Activated CD4-positive, alpha-beta memory T cell treated with anti-CD3 and anti-CD28 coated beads, Interleukin-2, amount 10 ng/mL, durations not matched to agents 7 days and 5 days (primary cell): Measurements from ENCODE around the gene EFCAB5. TPM values are rescaled to one million over a fixed set of nuclear protein-coding genes. Genes with fewer than 3 reads are reported as not detected.
"Not testable (repeated sequence)": the region's sequence is repeated elsewhere in the genome, so short reads cannot be mapped to it uniquely, and the experiment has no call there.

Experiments
- CTCF ChIA-PET: fragments of 350-600 bp; sonication (Branson Sonifier 250); formaldehyde crosslinking; loops from one replicate; lab custom pipeline; 2021; ENCODE audit warnings: antibody characterized with exemption, inconsistent platforms; lab: Charles Lee
- POLR2A ChIA-PET: fragments of 350-600 bp; sonication (Branson Sonifier 250); formaldehyde crosslinking; loops from one replicate; lab custom pipeline; 2021; ENCODE audit warnings: antibody characterized with exemption; lab: Charles Lee
- DNase-seq: peaks from one replicate; pipeline ENCODE4 v3.0.0-alpha.2; 2020
- H3K27ac Mint-ChIP-seq: one replicate; pipeline ENCODE4 v1.8.0; 2021; ENCODE audit warnings: mild to moderate bottlenecking, mixed read lengths
- H3K27me3 Mint-ChIP-seq: one replicate; pipeline ENCODE4 v1.8.0; 2021; ENCODE audit warnings: mixed read lengths
- H3K36me3 Mint-ChIP-seq: one replicate; pipeline ENCODE4 v1.8.0; 2021; ENCODE audit warnings: low read depth, mixed read lengths
- H3K4me1 Mint-ChIP-seq: one replicate; pipeline ENCODE4 v1.8.0; 2021; ENCODE audit warnings: mixed read lengths
- H3K4me3 Mint-ChIP-seq: one replicate; pipeline ENCODE4 v1.8.0; 2021; ENCODE audit warnings: mild to moderate bottlenecking, mixed read lengths
- H3K9me3 Mint-ChIP-seq: one replicate; pipeline ENCODE4 v1.8.0; 2021; ENCODE audit warnings: mixed read lengths
- total RNA-seq, 2 experiments: library from RNA; stranded (reverse); gene quantifications; one replicate each; pipeline ENCODE4 v1.2.3, GENCODE V29; 2021

The EFCAB5 gene
- total RNA-seq = 1 to 10 TPM in 1 of 2 experiments, under 1 TPM in 1; 0.86 to 1.6 TPM

DNA sequence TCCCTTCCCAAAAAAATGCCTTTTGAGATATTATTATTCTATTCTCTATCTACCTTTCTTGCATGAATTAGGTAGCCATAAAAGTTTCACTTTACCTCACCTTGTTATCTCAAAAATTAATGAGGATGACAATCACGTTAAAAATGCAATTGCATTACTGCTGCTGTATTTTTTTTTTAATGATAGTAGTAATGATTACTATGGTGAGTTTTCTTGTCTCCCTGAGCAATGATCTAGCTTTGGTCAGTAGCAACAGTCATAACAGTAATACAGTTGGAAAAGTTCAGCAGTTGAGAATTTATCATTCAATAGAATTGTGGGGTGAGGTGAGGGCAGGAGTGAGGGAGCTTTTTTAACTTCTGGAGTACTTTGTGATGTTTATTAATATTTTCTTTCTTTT lies at the start of gene EFCAB5:
Gene EFCAB5 (plus strand): TSS at position 301 of the 400 bp plus-strand sequence. CDS start 163 bp downstream, outside the sequence.
- Mint-ChIP-seq H3K36me3 (no peaks in the 10 kb centered on the region), H3K27me3 (peaks cover 1% of the 10 kb centered on the region), H3K9me3 (no peaks in the 10 kb centered on the region), H3K4me3 (no peak within 1 kb of the TSS), H3K27ac (no peak within 1 kb of the TSS), H3K4me1 (peaks cover 10% of the 10 kb centered on the region)
- POLR2A ChIA-PET = interaction anchor here (1.5 kb wide), 1 partner anchor 74 kb away, joined by 3 read pairs; no protein-coding TSS in a partner anchor
- CTCF ChIA-PET = interaction anchor here (1.7 kb wide), 1 partner anchor 10 kb away, joined by 11 read pairs; no protein-coding TSS in a partner anchor
- no peak for DNase-seq

DNA sequence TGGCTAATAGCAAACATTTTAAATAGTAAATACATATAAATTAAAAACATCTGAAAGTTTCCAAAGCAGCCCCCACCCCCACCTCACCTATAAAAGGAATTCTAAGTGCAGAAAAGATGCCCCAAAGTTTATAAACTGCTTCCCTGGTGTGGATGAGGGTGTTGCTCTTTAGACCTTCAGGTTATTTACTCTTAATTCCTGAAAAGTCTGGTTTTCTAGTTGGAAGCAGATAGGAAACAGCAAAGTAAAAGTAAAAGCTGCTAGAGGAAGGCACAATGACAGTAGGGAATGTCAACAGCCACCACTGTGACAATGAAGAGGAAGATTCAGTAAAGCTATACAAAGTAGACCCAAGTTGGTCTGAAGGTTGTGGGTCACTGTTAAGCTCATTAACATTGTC lies 49.2 kb upstream of the EFCAB5 start:
- Mint-ChIP-seq H3K4me1 (peaks cover 14% of the 10 kb centered on the region), H3K9me3 (no peaks in the 10 kb centered on the region), H3K27ac (no peak overlapping the region), H3K4me3 (no peak overlapping the region), H3K27me3 (no peaks in the 10 kb centered on the region), H3K36me3 (peaks cover 9% of the 10 kb centered on the region)
- ChIA-PET POLR2A (interaction anchor here (0.7 kb wide), 1 partner anchor 23 kb away, joined by 3 read pairs; no protein-coding TSS in a partner anchor), CTCF (interaction anchor here (1.1 to 1.7 kb wide), 3 partner anchors 39 to 201 kb away, joined by 3 to 6 read pairs (median 4); no protein-coding TSS in a partner anchor)
- no peak for DNase-seq

DNA sequence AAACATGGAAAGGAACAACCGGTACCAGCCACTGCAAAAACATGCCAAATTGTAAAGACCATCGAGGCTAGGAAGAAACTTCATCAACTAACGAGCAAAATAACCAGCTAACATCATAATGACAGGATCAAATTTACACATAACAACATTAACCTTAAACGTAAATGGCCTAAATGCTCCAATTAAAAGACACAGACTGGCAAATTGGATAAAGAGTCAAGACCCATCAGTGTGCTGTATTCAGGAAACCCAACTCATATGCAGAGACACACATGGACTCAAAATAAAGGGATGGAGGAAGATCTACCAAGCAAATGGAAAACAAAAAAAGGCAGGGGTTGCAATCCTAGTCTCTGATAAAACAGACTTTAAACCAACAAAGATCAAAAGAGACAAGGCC lies 44.3 kb upstream of the EFCAB5 start:
- H3K4me3 Mint-ChIP-seq, H3K27ac Mint-ChIP-seq, CTCF ChIA-PET, H3K27me3 Mint-ChIP-seq, H3K9me3 Mint-ChIP-seq, H3K36me3 Mint-ChIP-seq, DNase-seq, POLR2A ChIA-PET: not testable (repeated sequence)
- H3K4me1 Mint-ChIP-seq = peaks cover 12% of the 10 kb centered on the region

DNA sequence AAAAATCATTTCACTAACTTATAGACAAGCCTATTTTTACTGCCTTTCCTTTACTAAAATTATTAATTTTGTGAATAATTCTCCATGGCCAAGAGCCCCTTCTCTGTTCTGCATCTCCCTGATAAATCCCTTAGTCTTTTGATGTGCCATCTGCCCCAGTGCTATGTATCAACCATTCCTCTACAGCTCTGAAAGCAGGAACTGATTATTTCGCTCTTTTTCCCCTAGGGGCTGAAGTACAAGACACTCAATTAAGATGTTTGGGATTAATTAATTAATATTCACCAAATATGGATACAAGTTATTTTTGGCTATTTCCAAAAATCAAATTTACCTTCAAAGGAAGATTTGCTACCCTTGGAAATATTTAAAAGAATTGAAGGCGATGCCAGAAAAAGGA lies 38.0 kb upstream of the EFCAB5 start:
- ChIA-PET CTCF (interaction anchor here (1.2 kb wide), 1 partner anchor 28 kb away, joined by 4 read pairs; no protein-coding TSS in a partner anchor), POLR2A (no interaction called here)
- peaks cover 20% of the 10 kb centered on the region for H3K4me1 Mint-ChIP-seq
- no peak overlapping the region for H3K27ac Mint-ChIP-seq
- no peak for DNase-seq
- H3K9me3 Mint-ChIP-seq = peaks cover 14% of the 10 kb centered on the region
- H3K36me3 Mint-ChIP-seq = peaks cover 33% of the 10 kb centered on the region
- no peaks in the 10 kb centered on the region for H3K27me3 Mint-ChIP-seq
- H3K4me3 Mint-ChIP-seq = no peak overlapping the region

DNA sequence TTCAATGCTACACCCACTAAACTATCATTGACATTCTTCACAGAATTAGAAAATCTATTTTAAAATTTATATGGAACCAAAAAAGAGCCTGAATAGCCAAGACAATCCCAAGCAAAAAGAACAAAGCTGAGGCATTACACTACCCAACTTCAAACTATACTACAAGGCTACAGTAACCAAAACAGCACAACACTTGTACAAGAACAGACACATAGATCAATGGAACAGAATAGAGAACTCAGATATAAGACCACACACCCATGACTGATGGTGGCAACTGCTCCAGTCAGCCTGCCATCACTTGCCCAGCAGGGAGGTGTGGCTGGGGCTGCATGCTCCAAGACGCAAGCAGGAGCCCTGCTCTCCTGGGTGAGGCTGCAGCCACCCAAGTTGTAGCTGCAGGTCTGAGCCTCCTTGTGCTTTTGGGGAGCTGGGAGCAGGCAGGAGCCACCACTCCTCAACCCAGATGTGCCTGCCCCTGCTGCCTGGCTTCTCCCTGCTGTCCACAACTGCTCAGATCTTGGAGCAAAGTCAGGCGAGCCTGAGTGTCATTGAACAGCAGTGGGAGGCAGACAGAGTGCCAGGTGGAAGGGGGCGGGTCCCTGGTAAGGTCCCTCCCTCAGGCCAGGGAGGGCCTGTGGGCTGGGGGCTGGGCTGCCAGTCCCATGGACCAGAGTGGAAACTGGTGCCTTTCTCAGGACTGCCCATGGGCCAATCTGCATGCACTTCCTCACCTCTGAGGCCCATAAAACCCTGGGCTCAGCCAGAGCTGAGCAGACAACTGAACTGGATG lies 36.2 kb upstream of the EFCAB5 start:
- DNase-seq = no peak
- Mint-ChIP-seq H3K27ac (no peak overlapping the region), H3K4me3 (no peak overlapping the region), H3K9me3 (peaks cover 14% of the 10 kb centered on the region), H3K36me3 (peaks cover 33% of the 10 kb centered on the region), H3K27me3 (no peaks in the 10 kb centered on the region), H3K4me1 (peaks cover 25% of the 10 kb centered on the region)
- ChIA-PET CTCF (no interaction called here), POLR2A (no interaction called here)

DNA sequence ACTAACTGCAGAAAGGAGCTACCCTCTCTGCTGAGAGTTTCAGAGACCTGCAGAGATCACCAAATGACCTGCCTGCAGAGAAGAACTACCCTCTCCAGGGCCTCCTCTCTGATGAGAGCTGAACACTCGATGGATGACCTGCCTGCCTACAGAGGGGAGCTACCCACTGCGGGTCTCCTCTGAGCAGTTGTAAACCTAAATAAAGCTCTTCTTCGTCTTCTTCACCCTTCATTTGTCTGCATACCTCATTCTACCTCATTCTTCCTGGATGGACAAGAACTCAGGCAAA lies 35.6 kb upstream of the EFCAB5 start:
- ChIA-PET CTCF (no interaction called here), POLR2A (no interaction called here)
- Mint-ChIP-seq H3K27ac (no peak overlapping the region), H3K4me3 (no peak overlapping the region), H3K27me3 (no peaks in the 10 kb centered on the region), H3K36me3 (peaks cover 33% of the 10 kb centered on the region), H3K4me1 (peaks cover 22% of the 10 kb centered on the region), H3K9me3 (peaks cover 14% of the 10 kb centered on the region)
- no peak for DNase-seq

DNA sequence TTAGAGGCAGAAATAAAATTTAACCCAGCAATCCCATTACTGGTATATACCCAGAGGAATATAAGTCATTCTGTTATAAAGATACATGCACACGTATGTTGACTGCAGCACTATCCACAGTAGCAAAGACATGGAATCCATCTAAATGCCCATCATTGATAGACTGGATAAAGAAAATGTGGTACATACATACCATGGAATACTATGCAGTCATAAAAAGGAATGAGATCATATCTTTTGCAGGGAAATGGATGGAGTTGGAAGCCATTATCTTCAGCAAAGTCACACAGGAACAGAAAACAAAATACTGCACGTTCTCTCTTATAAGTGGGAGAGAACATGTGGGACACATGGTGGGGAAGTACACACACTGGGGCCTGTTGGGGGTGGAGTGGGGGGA lies 34.5 kb upstream of the EFCAB5 start:
- Mint-ChIP-seq H3K4me3 (no peak overlapping the region), H3K4me1 (peaks cover 18% of the 10 kb centered on the region), H3K27me3 (no peaks in the 10 kb centered on the region), H3K27ac (no peak overlapping the region), H3K36me3 (peaks cover 33% of the 10 kb centered on the region), H3K9me3 (peaks cover 14% of the 10 kb centered on the region)
- DNase-seq = no peak
- ChIA-PET CTCF (interaction anchor here (0.7 to 1.7 kb wide), 2 partner anchors 24 to 759 kb away, joined by 3 to 6 read pairs; no protein-coding TSS in a partner anchor), POLR2A (no interaction called here)

DNA sequence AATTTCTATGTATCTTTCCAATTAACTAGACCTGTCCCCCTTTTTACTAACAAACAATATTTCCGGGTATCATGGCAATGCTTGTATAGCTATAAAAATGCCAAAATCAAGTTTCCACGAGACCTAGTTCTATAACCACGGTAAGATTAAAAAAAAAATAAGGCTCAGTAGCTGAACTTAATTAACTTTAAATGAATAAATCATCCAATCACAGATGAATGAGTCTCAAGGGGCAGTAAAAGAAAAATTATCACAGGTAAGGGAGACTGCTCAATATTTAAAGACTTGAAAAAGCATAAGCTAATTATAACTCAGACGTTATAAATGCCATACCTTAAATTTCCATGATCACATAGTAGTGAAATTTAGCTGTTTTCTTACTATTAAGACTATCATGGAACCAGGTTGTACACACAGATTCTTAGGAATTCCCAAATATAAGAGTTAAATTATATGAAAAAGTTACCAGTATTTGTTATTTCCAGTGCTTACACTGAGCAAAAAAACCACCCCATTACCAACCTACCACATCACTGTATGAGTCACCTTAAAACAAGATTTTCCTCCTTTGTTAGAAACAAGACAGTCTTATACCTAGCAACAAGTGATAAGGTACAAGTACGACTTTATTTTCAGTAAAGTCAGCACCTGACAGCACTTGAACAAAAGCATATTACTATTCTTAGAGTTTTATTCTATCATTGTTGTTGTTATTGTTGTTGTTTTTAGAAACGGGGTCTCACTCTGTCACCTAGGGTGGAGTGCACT lies 32.0 kb upstream of the EFCAB5 start:
- no peak for DNase-seq
- Mint-ChIP-seq H3K4me3 (no peak overlapping the region), H3K4me1 (peaks cover 12% of the 10 kb centered on the region), H3K27me3 (no peaks in the 10 kb centered on the region), H3K9me3 (peaks cover 14% of the 10 kb centered on the region), H3K27ac (no peak overlapping the region), H3K36me3 (peaks cover 24% of the 10 kb centered on the region)
- POLR2A ChIA-PET = no interaction called here
- CTCF ChIA-PET = interaction anchor here (0.9 to 1.4 kb wide), 3 partner anchors 22 to 102 kb away, joined by 3 to 9 read pairs (median 6); no protein-coding TSS in a partner anchor

DNA sequence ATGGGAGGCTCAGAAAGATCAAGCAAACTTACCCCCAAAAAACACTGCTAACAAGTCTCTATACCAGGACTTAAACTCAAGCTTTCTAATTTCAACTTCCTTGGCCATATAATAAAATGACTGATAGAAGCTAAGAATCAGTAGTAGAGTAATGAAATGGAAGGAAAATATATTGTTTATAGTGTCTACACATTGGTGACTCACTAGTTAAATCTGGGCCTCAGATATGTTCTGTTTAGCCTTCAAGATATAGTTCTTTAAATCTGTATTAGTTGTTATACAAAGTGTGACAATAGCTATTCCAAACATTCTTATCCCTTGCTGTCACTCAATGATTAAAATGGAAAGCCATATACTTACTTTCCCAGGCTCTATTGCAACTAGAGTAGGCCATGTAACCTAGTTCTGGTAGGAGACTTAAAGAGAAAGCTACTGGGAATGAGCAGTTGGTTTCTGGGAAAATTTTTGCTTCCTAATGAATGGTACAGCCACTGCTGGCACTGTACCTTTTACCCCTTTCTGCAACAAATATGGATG lies 29.7 kb upstream of the EFCAB5 start:
- H3K27me3 Mint-ChIP-seq = no peaks in the 10 kb centered on the region
- H3K36me3 Mint-ChIP-seq = peaks cover 11% of the 10 kb centered on the region
- no peak overlapping the region for H3K27ac Mint-ChIP-seq
- CTCF ChIA-PET = interaction anchor here (1.0 to 1.7 kb wide), 2 partner anchors 19 to 20 kb away, joined by 3 to 7 read pairs; partner anchors contain the start of gene SSH2
- no peak overlapping the region for H3K4me3 Mint-ChIP-seq
- POLR2A ChIA-PET = interaction anchor here (1.4 kb wide), 1 partner anchor 18 kb away, joined by 6 read pairs; the partner anchor contains the start of gene SSH2
- H3K9me3 Mint-ChIP-seq = peaks cover 5% of the 10 kb centered on the region
- H3K4me1 Mint-ChIP-seq = peaks cover 20% of the 10 kb centered on the region
- no peak for DNase-seq

DNA sequence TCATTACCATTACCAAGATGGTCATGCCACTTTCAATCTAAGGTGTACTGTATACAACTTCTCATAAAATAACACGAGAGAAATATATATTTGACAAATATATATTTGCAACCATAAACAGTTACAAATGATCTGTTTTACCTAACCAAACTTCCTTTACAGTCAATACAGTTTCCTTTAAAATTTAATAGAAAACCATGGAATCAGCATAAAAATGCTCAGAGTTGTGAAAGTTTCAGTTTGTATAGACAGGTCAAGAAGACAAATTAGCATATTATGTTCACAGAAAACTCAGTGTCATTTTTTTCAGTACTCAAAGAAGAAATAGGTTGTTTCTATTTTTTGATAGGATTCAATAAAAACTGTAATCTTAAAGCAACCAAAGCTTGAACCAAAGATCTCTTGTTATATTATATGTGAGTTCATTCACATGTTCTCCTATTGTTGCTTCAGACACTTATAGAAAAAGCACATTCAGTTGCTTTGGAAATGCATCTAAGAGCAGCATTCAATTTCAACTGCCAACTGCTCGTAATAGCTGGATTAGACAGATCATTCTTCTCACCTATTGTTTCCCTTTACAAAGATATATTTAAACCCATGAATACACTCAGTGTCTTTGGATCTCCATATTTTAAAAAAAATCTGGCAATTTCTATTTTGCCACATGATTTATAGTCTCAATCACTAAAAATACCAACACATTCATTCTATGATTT lies 26.5 kb upstream of the EFCAB5 start:
- Mint-ChIP-seq H3K27me3 (no peaks in the 10 kb centered on the region), H3K4me1 (peaks cover 22% of the 10 kb centered on the region), H3K9me3 (no peaks in the 10 kb centered on the region), H3K36me3 (no peaks in the 10 kb centered on the region), H3K4me3 (no peak overlapping the region), H3K27ac (no peak overlapping the region)
- no peak for DNase-seq
- CTCF ChIA-PET = interaction anchor here (2.1 kb wide), 1 partner anchor 16 kb away, joined by 8 read pairs; no protein-coding TSS in a partner anchor
- POLR2A ChIA-PET = no interaction called here

DNA sequence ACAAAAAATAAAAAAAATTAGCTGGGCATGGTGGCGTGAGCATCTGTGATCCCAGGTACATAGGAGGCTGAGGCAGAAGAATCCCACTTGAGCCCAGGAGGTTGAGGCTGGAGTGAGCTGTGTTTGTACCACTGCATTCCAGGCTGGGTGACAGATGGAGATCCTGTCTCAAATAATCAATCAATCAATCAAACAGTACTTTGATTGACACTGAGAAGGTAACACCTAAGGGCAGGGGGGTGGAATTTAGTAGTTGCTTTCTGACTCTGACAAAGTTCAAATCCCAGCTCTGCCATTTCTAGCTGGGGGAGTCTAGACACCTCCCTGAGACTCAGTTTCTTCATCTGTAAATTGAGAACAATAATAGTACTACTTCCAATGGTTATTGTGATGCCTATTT lies 23.4 kb upstream of the EFCAB5 start:
- DNase-seq = no peak
- Mint-ChIP-seq H3K4me3 (no peak overlapping the region), H3K4me1 (peaks cover 23% of the 10 kb centered on the region), H3K27ac (no peak overlapping the region), H3K36me3 (peaks cover 2% of the 10 kb centered on the region), H3K9me3 (no peaks in the 10 kb centered on the region), H3K27me3 (no peaks in the 10 kb centered on the region)
- CTCF ChIA-PET = interaction anchor here (4.8 kb wide), 1 partner anchor 13 kb away, joined by 30 read pairs; the partner anchor contains the start of gene SSH2
- POLR2A ChIA-PET = interaction anchor here (0.9 kb wide), 1 partner anchor 12 kb away, joined by 3 read pairs; the partner anchor contains the start of gene SSH2
